ENCODE data around the gene CCDC27. TPM values are rescaled to one million over a fixed set of nuclear protein-coding genes. Genes with fewer than 3 reads are reported as not detected.

Gene CCDC27
- total RNA-seq, 1 experiment from 2014 or later, result 0.13 TPM

DNA sequence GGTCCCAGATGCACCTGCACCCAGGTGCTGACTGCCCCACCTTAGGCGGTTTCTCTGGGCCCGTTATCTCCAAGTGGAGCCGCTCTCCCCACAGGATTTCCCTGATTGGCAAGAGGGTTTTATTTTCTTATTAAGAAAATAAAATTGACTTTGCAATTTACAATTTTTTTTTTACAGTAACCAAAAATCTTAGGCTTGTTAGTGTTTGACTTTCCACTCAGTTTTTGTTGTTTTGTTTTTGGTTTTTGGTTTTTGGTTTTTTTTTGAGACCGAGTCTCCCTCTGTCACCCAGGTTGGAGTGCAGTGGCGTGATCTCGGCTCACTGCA is 4.8 kb upstream of the CCDC27 start:
- H3K27me3 Mint-ChIP-seq (ENCODE audit: low read depth), result peaks cover 12% of the 10 kb centered on the region
- POLR2A ChIA-PET, result no interaction called here
- no peaks in the 10 kb centered on the region for H3K9me3 Mint-ChIP-seq
- TF ChIP-seq, protein P1, sequence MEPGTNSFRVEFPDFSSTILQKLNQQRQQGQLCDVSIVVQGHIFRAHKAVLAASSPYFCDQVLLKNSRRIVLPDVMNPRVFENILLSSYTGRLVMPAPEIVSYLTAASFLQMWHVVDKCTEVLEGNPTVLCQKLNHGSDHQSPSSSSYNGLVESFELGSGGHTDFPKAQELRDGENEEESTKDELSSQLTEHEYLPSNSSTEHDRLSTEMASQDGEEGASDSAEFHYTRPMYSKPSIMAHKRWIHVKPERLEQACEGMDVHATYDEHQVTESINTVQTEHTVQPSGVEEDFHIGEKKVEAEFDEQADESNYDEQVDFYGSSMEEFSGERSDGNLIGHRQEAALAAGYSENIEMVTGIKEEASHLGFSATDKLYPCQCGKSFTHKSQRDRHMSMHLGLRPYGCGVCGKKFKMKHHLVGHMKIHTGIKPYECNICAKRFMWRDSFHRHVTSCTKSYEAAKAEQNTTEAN (CRISPR knock-in tag; IDR thresholded peaks at IDR 0.05), result no peak
- TF ChIP-seq ZNF263 (CRISPR knock-in tag; IDR thresholded peaks at IDR 0.05; ENCODE audit: low read depth), result no peak
- TF ChIP-seq, protein P2, sequence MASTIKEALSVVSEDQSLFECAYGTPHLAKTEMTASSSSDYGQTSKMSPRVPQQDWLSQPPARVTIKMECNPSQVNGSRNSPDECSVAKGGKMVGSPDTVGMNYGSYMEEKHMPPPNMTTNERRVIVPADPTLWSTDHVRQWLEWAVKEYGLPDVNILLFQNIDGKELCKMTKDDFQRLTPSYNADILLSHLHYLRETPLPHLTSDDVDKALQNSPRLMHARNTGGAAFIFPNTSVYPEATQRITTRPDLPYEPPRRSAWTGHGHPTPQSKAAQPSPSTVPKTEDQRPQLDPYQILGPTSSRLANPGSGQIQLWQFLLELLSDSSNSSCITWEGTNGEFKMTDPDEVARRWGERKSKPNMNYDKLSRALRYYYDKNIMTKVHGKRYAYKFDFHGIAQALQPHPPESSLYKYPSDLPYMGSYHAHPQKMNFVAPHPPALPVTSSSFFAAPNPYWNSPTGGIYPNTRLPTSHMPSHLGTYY (CRISPR knock-in tag; IDR thresholded peaks at IDR 0.05), result no peak
- TF ChIP-seq, protein P3, sequence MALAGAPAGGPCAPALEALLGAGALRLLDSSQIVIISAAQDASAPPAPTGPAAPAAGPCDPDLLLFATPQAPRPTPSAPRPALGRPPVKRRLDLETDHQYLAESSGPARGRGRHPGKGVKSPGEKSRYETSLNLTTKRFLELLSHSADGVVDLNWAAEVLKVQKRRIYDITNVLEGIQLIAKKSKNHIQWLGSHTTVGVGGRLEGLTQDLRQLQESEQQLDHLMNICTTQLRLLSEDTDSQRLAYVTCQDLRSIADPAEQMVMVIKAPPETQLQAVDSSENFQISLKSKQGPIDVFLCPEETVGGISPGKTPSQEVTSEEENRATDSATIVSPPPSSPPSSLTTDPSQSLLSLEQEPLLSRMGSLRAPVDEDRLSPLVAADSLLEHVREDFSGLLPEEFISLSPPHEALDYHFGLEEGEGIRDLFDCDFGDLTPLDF (CRISPR knock-in tag; IDR thresholded peaks at IDR 0.05), result no peak
- TF ChIP-seq, protein P4, sequence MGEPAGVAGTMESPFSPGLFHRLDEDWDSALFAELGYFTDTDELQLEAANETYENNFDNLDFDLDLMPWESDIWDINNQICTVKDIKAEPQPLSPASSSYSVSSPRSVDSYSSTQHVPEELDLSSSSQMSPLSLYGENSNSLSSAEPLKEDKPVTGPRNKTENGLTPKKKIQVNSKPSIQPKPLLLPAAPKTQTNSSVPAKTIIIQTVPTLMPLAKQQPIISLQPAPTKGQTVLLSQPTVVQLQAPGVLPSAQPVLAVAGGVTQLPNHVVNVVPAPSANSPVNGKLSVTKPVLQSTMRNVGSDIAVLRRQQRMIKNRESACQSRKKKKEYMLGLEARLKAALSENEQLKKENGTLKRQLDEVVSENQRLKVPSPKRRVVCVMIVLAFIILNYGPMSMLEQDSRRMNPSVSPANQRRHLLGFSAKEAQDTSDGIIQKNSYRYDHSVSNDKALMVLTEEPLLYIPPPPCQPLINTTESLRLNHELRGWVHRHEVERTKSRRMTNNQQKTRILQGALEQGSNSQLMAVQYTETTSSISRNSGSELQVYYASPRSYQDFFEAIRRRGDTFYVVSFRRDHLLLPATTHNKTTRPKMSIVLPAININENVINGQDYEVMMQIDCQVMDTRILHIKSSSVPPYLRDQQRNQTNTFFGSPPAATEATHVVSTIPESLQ (CRISPR knock-in tag; IDR thresholded peaks at IDR 0.05), result no peak
- TF ChIP-seq, protein P5, sequence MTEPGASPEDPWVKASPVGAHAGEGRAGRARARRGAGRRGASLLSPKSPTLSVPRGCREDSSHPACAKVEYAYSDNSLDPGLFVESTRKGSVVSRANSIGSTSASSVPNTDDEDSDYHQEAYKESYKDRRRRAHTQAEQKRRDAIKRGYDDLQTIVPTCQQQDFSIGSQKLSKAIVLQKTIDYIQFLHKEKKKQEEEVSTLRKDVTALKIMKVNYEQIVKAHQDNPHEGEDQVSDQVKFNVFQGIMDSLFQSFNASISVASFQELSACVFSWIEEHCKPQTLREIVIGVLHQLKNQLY (CRISPR knock-in tag; IDR thresholded peaks at IDR 0.05), result no peak
- TF ChIP-seq, protein P6, sequence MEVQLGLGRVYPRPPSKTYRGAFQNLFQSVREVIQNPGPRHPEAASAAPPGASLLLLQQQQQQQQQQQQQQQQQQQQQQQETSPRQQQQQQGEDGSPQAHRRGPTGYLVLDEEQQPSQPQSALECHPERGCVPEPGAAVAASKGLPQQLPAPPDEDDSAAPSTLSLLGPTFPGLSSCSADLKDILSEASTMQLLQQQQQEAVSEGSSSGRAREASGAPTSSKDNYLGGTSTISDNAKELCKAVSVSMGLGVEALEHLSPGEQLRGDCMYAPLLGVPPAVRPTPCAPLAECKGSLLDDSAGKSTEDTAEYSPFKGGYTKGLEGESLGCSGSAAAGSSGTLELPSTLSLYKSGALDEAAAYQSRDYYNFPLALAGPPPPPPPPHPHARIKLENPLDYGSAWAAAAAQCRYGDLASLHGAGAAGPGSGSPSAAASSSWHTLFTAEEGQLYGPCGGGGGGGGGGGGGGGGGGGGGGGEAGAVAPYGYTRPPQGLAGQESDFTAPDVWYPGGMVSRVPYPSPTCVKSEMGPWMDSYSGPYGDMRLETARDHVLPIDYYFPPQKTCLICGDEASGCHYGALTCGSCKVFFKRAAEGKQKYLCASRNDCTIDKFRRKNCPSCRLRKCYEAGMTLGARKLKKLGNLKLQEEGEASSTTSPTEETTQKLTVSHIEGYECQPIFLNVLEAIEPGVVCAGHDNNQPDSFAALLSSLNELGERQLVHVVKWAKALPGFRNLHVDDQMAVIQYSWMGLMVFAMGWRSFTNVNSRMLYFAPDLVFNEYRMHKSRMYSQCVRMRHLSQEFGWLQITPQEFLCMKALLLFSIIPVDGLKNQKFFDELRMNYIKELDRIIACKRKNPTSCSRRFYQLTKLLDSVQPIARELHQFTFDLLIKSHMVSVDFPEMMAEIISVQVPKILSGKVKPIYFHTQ (CRISPR knock-in tag; IDR thresholded peaks at IDR 0.05), result no peak
- ATAC-seq (no peak), DNase-seq (ENCODE audit: low spot score) (no peak)
- H3K4me3 Mint-ChIP-seq, result peak overlapping the region; percentile 42
- H3K4me1 Mint-ChIP-seq, result peaks cover 30% of the 10 kb centered on the region
- no peak overlapping the region for H3K27ac Mint-ChIP-seq
- H3K36me3 Mint-ChIP-seq, result peaks cover 13% of the 10 kb centered on the region; the same call in 1 of the 2 replicates
- CTCF ChIA-PET, result no interaction called here

DNA sequence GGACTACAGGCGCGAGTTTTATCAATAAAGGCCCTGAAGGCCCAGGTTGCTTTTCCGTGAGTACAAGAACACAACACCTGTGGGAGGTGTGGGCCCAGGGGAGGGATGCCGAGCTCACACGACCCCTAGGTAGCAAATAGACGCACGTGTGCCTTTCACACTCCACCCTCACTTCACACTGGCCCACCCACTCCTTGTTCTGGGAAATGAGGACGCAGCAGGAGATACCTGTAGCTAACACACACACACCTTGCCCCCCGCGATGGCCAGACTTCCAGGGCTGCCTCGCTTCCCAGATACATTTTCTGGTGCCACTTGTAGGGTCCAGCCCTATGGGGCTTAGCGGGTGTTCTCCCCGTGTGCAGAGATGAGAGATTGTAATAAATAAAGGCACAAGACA is 4.3 kb upstream of the CCDC27 start:
- ChIA-PET CTCF (no interaction called here), POLR2A (no interaction called here)
- peak overlapping the region; percentile 38 for H3K4me3 Mint-ChIP-seq
- H3K9me3 Mint-ChIP-seq, result no peaks in the 10 kb centered on the region
- peaks cover 12% of the 10 kb centered on the region for H3K27me3 Mint-ChIP-seq (ENCODE audit: low read depth)
- ATAC-seq, result no peak
- DNase-seq (ENCODE audit: low spot score), result no peak
- peaks cover 30% of the 10 kb centered on the region for H3K4me1 Mint-ChIP-seq
- H3K36me3 Mint-ChIP-seq, result peaks cover 9% of the 10 kb centered on the region; the same call in 1 of the 2 replicates
- H3K27ac Mint-ChIP-seq, result no peak overlapping the region
- TF ChIP-seq, protein P7, sequence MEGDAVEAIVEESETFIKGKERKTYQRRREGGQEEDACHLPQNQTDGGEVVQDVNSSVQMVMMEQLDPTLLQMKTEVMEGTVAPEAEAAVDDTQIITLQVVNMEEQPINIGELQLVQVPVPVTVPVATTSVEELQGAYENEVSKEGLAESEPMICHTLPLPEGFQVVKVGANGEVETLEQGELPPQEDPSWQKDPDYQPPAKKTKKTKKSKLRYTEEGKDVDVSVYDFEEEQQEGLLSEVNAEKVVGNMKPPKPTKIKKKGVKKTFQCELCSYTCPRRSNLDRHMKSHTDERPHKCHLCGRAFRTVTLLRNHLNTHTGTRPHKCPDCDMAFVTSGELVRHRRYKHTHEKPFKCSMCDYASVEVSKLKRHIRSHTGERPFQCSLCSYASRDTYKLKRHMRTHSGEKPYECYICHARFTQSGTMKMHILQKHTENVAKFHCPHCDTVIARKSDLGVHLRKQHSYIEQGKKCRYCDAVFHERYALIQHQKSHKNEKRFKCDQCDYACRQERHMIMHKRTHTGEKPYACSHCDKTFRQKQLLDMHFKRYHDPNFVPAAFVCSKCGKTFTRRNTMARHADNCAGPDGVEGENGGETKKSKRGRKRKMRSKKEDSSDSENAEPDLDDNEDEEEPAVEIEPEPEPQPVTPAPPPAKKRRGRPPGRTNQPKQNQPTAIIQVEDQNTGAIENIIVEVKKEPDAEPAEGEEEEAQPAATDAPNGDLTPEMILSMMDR (IDR thresholded peaks at IDR 0.05), result no peak
- TF ChIP-seq, protein P8, sequence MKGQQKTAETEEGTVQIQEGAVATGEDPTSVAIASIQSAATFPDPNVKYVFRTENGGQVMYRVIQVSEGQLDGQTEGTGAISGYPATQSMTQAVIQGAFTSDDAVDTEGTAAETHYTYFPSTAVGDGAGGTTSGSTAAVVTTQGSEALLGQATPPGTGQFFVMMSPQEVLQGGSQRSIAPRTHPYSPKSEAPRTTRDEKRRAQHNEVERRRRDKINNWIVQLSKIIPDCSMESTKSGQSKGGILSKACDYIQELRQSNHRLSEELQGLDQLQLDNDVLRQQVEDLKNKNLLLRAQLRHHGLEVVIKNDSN (CRISPR knock-in tag; IDR thresholded peaks at IDR 0.05), result no peak
- no peak for TF ChIP-seq FOXJ3 (CRISPR knock-in tag; IDR thresholded peaks at IDR 0.05; ENCODE audit: borderline replicate concordance)
- no peak for TF ChIP-seq ZNF263 (CRISPR knock-in tag; IDR thresholded peaks at IDR 0.05; ENCODE audit: low read depth)
- TF ChIP-seq, protein P9, sequence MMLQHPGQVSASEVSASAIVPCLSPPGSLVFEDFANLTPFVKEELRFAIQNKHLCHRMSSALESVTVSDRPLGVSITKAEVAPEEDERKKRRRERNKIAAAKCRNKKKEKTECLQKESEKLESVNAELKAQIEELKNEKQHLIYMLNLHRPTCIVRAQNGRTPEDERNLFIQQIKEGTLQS (CRISPR knock-in tag; conservative IDR thresholded peaks at IDR 0.05), result no peak
- TF ChIP-seq, protein P10, sequence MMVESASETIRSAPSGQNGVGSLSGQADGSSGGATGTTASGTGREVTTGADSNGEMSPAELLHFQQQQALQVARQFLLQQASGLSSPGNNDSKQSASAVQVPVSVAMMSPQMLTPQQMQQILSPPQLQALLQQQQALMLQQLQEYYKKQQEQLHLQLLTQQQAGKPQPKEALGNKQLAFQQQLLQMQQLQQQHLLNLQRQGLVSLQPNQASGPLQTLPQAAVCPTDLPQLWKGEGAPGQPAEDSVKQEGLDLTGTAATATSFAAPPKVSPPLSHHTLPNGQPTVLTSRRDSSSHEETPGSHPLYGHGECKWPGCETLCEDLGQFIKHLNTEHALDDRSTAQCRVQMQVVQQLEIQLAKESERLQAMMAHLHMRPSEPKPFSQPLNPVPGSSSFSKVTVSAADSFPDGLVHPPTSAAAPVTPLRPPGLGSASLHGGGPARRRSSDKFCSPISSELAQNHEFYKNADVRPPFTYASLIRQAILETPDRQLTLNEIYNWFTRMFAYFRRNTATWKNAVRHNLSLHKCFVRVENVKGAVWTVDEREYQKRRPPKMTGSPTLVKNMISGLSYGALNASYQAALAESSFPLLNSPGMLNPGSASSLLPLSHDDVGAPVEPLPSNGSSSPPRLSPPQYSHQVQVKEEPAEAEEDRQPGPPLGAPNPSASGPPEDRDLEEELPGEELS (CRISPR knock-in tag; IDR thresholded peaks at IDR 0.05), result no peak
- TF ChIP-seq ZNF121 (CRISPR knock-in tag; IDR thresholded peaks at IDR 0.05), result no peak
- TF ChIP-seq, protein P11, sequence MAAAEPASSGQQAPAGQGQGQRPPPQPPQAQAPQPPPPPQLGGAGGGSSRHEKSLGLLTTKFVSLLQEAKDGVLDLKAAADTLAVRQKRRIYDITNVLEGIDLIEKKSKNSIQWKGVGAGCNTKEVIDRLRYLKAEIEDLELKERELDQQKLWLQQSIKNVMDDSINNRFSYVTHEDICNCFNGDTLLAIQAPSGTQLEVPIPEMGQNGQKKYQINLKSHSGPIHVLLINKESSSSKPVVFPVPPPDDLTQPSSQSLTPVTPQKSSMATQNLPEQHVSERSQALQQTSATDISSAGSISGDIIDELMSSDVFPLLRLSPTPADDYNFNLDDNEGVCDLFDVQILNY (CRISPR knock-in tag; IDR thresholded peaks at IDR 0.05), result no peak
- TF ChIP-seq ZNF423 (CRISPR knock-in tag; IDR thresholded peaks at IDR 0.05), result no peak
- no peak for TF ChIP-seq IRF2 (CRISPR knock-in tag; IDR thresholded peaks at IDR 0.05; ENCODE audit: borderline replicate concordance, low read depth)
- TF ChIP-seq, protein P12, sequence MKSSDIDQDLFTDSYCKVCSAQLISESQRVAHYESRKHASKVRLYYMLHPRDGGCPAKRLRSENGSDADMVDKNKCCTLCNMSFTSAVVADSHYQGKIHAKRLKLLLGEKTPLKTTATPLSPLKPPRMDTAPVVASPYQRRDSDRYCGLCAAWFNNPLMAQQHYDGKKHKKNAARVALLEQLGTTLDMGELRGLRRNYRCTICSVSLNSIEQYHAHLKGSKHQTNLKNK (CRISPR knock-in tag; IDR thresholded peaks at IDR 0.05), result no peak
- no peak for TF ChIP-seq HMGA2 (CRISPR knock-in tag; IDR thresholded peaks at IDR 0.05)
- TF ChIP-seq NFE2L1 (CRISPR knock-in tag; IDR thresholded peaks at IDR 0.05), result no peak
